ENCODE measurements around the gene PREX1.

Gene PREX1

DNA sequence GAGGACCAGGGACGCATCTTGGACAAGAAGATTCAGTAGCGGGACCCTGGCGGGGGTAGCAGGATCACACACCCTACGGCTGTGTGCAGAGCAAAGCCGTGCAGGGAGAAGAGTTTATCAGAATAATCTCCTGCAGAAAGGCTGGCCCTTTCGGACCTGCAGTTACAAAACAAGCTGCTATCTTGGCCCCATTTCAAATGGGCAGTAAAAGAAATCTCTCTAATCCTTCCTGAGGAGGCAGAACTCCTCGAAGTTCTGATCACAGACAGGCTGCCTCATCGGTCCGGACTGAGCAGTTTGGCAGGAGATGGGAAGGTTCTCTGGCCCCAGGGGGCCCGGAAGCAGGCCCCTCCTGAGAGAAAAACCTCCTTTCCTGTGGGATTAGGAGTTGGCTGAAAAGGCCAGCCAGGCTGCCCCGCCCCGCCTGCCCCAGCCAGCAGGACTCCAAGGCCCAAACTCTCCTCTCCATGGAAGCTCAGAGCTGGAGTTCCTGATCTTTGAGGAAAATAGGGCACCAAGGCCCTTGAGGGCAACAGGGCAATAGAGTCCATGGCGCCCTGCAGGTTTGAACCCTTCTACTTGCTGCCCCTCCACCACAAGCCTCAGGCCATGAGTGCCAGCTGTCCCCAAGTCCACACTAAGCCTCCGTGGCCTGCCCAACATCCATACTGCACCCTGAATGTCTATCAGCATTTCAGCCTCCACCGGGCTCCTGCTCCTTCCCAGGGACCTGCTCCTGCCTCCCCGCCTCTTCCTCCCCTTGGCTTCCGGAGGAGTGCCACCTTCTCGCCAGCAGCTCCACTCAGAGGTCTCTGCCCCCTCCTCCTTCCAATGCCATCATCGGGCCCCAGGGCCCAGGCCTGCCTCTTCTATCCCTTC, 141.3 kb downstream of the PREX1 start:
- Histone ChIP-seq H3K9me3 (ENCODE audit: control insufficient read depth in 2 of 2, low read length in 2 of 2) (no peaks in the 10 kb centered on the region), H3K27ac (ENCODE audit: low read depth in 2 of 2, low read length in 2 of 2) (peak overlapping the region; percentile 6 to 11), H3K9ac (ENCODE audit: low read depth in 1 of 2, low read length in 2 of 2) (peak overlapping the region in 1 of 2 donors; percentile 5), H3K27me3 (ENCODE audit: control insufficient read depth in 2 of 2, insufficient read depth in 2 of 2, low read length in 2 of 2) (no peaks in the 10 kb centered on the region), H3K4me1 (ENCODE audit: control insufficient read depth in 2 of 2, insufficient read depth in 2 of 2, low read length in 2 of 2) (peaks cover 49 to 54% of the 10 kb centered on the region in 2 donors), H3K36me3 (ENCODE audit: control insufficient read depth in 2 of 2, insufficient read depth in 2 of 2, low read length in 2 of 2) (peaks cover 3 to 6% of the 10 kb centered on the region in 2 donors), H3K4me3 (ENCODE audit: low read length in 2 of 2) (no peak overlapping the region)

DNA sequence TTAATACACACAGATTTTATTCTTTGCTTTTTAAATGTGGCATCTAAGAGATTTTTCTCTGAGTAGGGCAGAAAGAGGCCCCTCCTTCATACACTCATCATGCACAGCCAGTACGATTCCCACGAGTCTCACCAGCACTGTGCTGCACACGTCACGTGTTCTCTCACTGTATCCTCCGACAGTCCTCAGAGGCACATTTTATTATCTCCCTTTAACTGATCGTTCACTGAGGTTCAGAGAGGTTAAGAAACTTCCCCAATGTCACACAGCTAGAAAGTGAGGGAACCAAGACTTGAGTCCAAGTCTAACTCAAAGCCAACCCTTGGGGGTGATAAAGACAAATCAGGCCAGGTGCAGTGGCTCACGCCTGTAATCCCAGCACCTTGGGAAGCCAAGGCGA, 142.5 kb downstream of the PREX1 start:
- Histone ChIP-seq H3K27ac (ENCODE audit: low read depth in 2 of 2, low read length in 2 of 2) (no peak overlapping the region), H3K4me1 (ENCODE audit: control insufficient read depth in 2 of 2, insufficient read depth in 2 of 2, low read length in 2 of 2) (peaks cover 53 to 63% of the 10 kb centered on the region in 2 donors), H3K36me3 (ENCODE audit: control insufficient read depth in 2 of 2, insufficient read depth in 2 of 2, low read length in 2 of 2) (peaks cover 3% of the 10 kb centered on the region in 2 donors)

GRCh38 chr20:48684501-48685041, 143.2 kb downstream of the PREX1 start:
- Histone ChIP-seq H3K27ac (ENCODE audit: low read depth in 2 of 2, low read length in 2 of 2) (peak overlapping the region in 1 of 2 donors; percentile 11), H3K36me3 (ENCODE audit: control insufficient read depth in 2 of 2, insufficient read depth in 2 of 2, low read length in 2 of 2) (peaks cover 3 to 5% of the 10 kb centered on the region in 2 donors), H3K4me1 (ENCODE audit: control insufficient read depth in 2 of 2, insufficient read depth in 2 of 2, low read length in 2 of 2) (peaks cover 59 to 70% of the 10 kb centered on the region in 2 donors)

More for the DNA sequence above, 142.5 kb downstream of the PREX1 start:
- no peak overlapping the region for H3K9ac ChIP-seq (ENCODE audit: low read depth in 1 of 2, low read length in 2 of 2)
- no peaks in the 10 kb centered on the region for H3K27me3 ChIP-seq (ENCODE audit: control insufficient read depth in 2 of 2, insufficient read depth in 2 of 2, low read length in 2 of 2)
- H3K4me3 ChIP-seq (ENCODE audit: low read length in 2 of 2): no peak overlapping the region
- no peaks in the 10 kb centered on the region for H3K9me3 ChIP-seq (ENCODE audit: control insufficient read depth in 2 of 2, low read length in 2 of 2)

GRCh38 chr20:48683467-48684175, 144.2 kb downstream of the PREX1 start:
- peak overlapping the region; percentile 68 for H3K27ac ChIP-seq (ENCODE audit: low read depth in 2 of 2, low read length in 2 of 2)
- H3K4me1 ChIP-seq (ENCODE audit: control insufficient read depth in 2 of 2, insufficient read depth in 2 of 2, low read length in 2 of 2): peaks cover 62 to 73% of the 10 kb centered on the region in 2 donors
- H3K9ac ChIP-seq (ENCODE audit: low read depth in 1 of 2, low read length in 2 of 2): no peak overlapping the region
- H3K9me3 ChIP-seq (ENCODE audit: control insufficient read depth in 2 of 2, low read length in 2 of 2): no peaks in the 10 kb centered on the region
- peaks cover 3 to 7% of the 10 kb centered on the region in 2 donors for H3K36me3 ChIP-seq (ENCODE audit: control insufficient read depth in 2 of 2, insufficient read depth in 2 of 2, low read length in 2 of 2)
- no peak overlapping the region for H3K4me3 ChIP-seq (ENCODE audit: low read length in 2 of 2)
- H3K27me3 ChIP-seq (ENCODE audit: control insufficient read depth in 2 of 2, insufficient read depth in 2 of 2, low read length in 2 of 2): no peaks in the 10 kb centered on the region

More at GRCh38 chr20:48684501-48685041, 143.2 kb downstream of the PREX1 start:
- no peaks in the 10 kb centered on the region for H3K27me3 ChIP-seq (ENCODE audit: control insufficient read depth in 2 of 2, insufficient read depth in 2 of 2, low read length in 2 of 2)
- H3K9me3 ChIP-seq (ENCODE audit: control insufficient read depth in 2 of 2, low read length in 2 of 2): no peaks in the 10 kb centered on the region
- no peak overlapping the region for H3K4me3 ChIP-seq (ENCODE audit: low read length in 2 of 2)
- H3K9ac ChIP-seq (ENCODE audit: low read depth in 1 of 2, low read length in 2 of 2): peak overlapping the region in 1 of 2 donors; percentile 8

- peak overlapping the region; percentile 68 for H3K27ac ChIP-seq (ENCODE audit: low read depth in 2 of 2, low read length in 2 of 2)
Observed at GRCh38 chr20:48682529-48683363, 145.1 kb downstream of the PREX1 start.

GRCh38 chr20:48681873-48682426, 145.8 kb downstream of the PREX1 start:
- Histone ChIP-seq H3K27ac (ENCODE audit: low read depth in 2 of 2, low read length in 2 of 2) (peak overlapping the region; percentile 68), H3K4me1 (ENCODE audit: control insufficient read depth in 2 of 2, insufficient read depth in 2 of 2, low read length in 2 of 2) (peaks cover 56 to 64% of the 10 kb centered on the region in 2 donors), H3K27me3 (ENCODE audit: control insufficient read depth in 2 of 2, insufficient read depth in 2 of 2, low read length in 2 of 2) (no peaks in the 10 kb centered on the region), H3K9ac (ENCODE audit: low read depth in 1 of 2, low read length in 2 of 2) (peak overlapping the region; percentile 49 to 61), H3K4me3 (ENCODE audit: low read length in 2 of 2) (peak overlapping the region in 1 of 2 donors; percentile 50), H3K36me3 (ENCODE audit: control insufficient read depth in 2 of 2, insufficient read depth in 2 of 2, low read length in 2 of 2) (peaks cover 0 to 7% of the 10 kb centered on the region in 2 donors), H3K9me3 (ENCODE audit: control insufficient read depth in 2 of 2, low read length in 2 of 2) (no peaks in the 10 kb centered on the region)

More at GRCh38 chr20:48682529-48683363, 145.1 kb downstream of the PREX1 start:
- H3K4me1 ChIP-seq (ENCODE audit: control insufficient read depth in 2 of 2, insufficient read depth in 2 of 2, low read length in 2 of 2): peaks cover 62 to 71% of the 10 kb centered on the region in 2 donors
- H3K4me3 ChIP-seq (ENCODE audit: low read length in 2 of 2): peak overlapping the region; percentile 24 to 50
- no peaks in the 10 kb centered on the region for H3K9me3 ChIP-seq (ENCODE audit: control insufficient read depth in 2 of 2, low read length in 2 of 2)
- H3K9ac ChIP-seq (ENCODE audit: low read depth in 1 of 2, low read length in 2 of 2): peak overlapping the region; percentile 49 to 61
- H3K27me3 ChIP-seq (ENCODE audit: control insufficient read depth in 2 of 2, insufficient read depth in 2 of 2, low read length in 2 of 2): no peaks in the 10 kb centered on the region
- peaks cover 0 to 7% of the 10 kb centered on the region in 2 donors for H3K36me3 ChIP-seq (ENCODE audit: control insufficient read depth in 2 of 2, insufficient read depth in 2 of 2, low read length in 2 of 2)

GRCh38 chr20:48681201-48681872, 146.5 kb downstream of the PREX1 start:
- Histone ChIP-seq H3K4me1 (ENCODE audit: control insufficient read depth in 2 of 2, insufficient read depth in 2 of 2, low read length in 2 of 2) (peaks cover 50 to 57% of the 10 kb centered on the region in 2 donors), H3K4me3 (ENCODE audit: low read length in 2 of 2) (no peak overlapping the region), H3K27ac (ENCODE audit: low read depth in 2 of 2, low read length in 2 of 2) (no peak overlapping the region)

GRCh38 chr20:48680650-48681049, 147.1 kb downstream of the PREX1 start:
- peaks cover 0 to 10% of the 10 kb centered on the region in 2 donors for H3K36me3 ChIP-seq (ENCODE audit: control insufficient read depth in 2 of 2, insufficient read depth in 2 of 2, low read length in 2 of 2)
- no peaks in the 10 kb centered on the region for H3K27me3 ChIP-seq (ENCODE audit: control insufficient read depth in 2 of 2, insufficient read depth in 2 of 2, low read length in 2 of 2)
- H3K27ac ChIP-seq (ENCODE audit: low read depth in 2 of 2, low read length in 2 of 2): peak overlapping the region; percentile 56 to 57
- H3K9ac ChIP-seq (ENCODE audit: low read depth in 1 of 2, low read length in 2 of 2): no peak overlapping the region
- H3K4me3 ChIP-seq (ENCODE audit: low read length in 2 of 2): no peak overlapping the region
- peaks cover 44 to 51% of the 10 kb centered on the region in 2 donors for H3K4me1 ChIP-seq (ENCODE audit: control insufficient read depth in 2 of 2, insufficient read depth in 2 of 2, low read length in 2 of 2)
- H3K9me3 ChIP-seq (ENCODE audit: control insufficient read depth in 2 of 2, low read length in 2 of 2): no peaks in the 10 kb centered on the region

More at GRCh38 chr20:48681201-48681872, 146.5 kb downstream of the PREX1 start:
- Histone ChIP-seq H3K9ac (ENCODE audit: low read depth in 1 of 2, low read length in 2 of 2) (no peak overlapping the region), H3K9me3 (ENCODE audit: control insufficient read depth in 2 of 2, low read length in 2 of 2) (no peaks in the 10 kb centered on the region), H3K36me3 (ENCODE audit: control insufficient read depth in 2 of 2, insufficient read depth in 2 of 2, low read length in 2 of 2) (peaks cover 0 to 10% of the 10 kb centered on the region in 2 donors), H3K27me3 (ENCODE audit: control insufficient read depth in 2 of 2, insufficient read depth in 2 of 2, low read length in 2 of 2) (no peaks in the 10 kb centered on the region)

- Histone ChIP-seq H3K27ac (ENCODE audit: low read depth in 2 of 2, low read length in 2 of 2) (peak overlapping the region; percentile 56 to 57), H3K9ac (ENCODE audit: low read depth in 1 of 2, low read length in 2 of 2) (peak overlapping the region; percentile 14 to 23), H3K36me3 (ENCODE audit: control insufficient read depth in 2 of 2, insufficient read depth in 2 of 2, low read length in 2 of 2) (peaks cover 0 to 13% of the 10 kb centered on the region in 2 donors), H3K4me1 (ENCODE audit: control insufficient read depth in 2 of 2, insufficient read depth in 2 of 2, low read length in 2 of 2) (peaks cover 41 to 46% of the 10 kb centered on the region in 2 donors), H3K4me3 (ENCODE audit: low read length in 2 of 2) (no peak overlapping the region), H3K27me3 (ENCODE audit: control insufficient read depth in 2 of 2, insufficient read depth in 2 of 2, low read length in 2 of 2) (no peaks in the 10 kb centered on the region), H3K9me3 (ENCODE audit: control insufficient read depth in 2 of 2, low read length in 2 of 2) (no peaks in the 10 kb centered on the region)
Observed at GRCh38 chr20:48679599-48679998, 148.2 kb downstream of the PREX1 start.

All from mucosa of rectum (tissue), 2 donors.